Dendritic cell treated with granulocyte-macrophage colony-stimulating factor and Interleukin-4, amounts not matched to agents 40 ng/mL and 50 ng/mL, for 4 days (primary cell): ENCODE measurements around the gene YBEY.

Experiments
- H3K27ac Mint-ChIP-seq: one replicate; pipeline ENCODE4 v1.8.0; 2022; ENCODE audit warnings: mild to moderate bottlenecking, mixed read lengths
- H3K27me3 Mint-ChIP-seq: one replicate; pipeline ENCODE4 v1.8.0; 2022; ENCODE audit warnings: mild to moderate bottlenecking, mixed read lengths
- H3K36me3 Mint-ChIP-seq: one replicate; pipeline ENCODE4 v1.8.0; 2022; ENCODE audit warnings: low read depth, mixed read lengths
- H3K4me1 Mint-ChIP-seq: one replicate; pipeline ENCODE4 v1.8.0; 2022; ENCODE audit warnings: low read depth, mixed read lengths
- H3K4me3 Mint-ChIP-seq: one replicate; pipeline ENCODE4 v1.8.0; 2022; ENCODE audit warnings: mild to moderate bottlenecking, moderate library complexity, mixed read lengths
- H3K9me3 Mint-ChIP-seq: one replicate; pipeline ENCODE4 v1.8.0; 2022; ENCODE audit warnings: mixed read lengths
- intact Hi-C: fragments of 100-400 bp; cut with micrococcal nuclease; formaldehyde crosslinking; loops from one replicate; pipeline ENCODE4 v1.15.0; 2022

YBEY gene

DNA sequence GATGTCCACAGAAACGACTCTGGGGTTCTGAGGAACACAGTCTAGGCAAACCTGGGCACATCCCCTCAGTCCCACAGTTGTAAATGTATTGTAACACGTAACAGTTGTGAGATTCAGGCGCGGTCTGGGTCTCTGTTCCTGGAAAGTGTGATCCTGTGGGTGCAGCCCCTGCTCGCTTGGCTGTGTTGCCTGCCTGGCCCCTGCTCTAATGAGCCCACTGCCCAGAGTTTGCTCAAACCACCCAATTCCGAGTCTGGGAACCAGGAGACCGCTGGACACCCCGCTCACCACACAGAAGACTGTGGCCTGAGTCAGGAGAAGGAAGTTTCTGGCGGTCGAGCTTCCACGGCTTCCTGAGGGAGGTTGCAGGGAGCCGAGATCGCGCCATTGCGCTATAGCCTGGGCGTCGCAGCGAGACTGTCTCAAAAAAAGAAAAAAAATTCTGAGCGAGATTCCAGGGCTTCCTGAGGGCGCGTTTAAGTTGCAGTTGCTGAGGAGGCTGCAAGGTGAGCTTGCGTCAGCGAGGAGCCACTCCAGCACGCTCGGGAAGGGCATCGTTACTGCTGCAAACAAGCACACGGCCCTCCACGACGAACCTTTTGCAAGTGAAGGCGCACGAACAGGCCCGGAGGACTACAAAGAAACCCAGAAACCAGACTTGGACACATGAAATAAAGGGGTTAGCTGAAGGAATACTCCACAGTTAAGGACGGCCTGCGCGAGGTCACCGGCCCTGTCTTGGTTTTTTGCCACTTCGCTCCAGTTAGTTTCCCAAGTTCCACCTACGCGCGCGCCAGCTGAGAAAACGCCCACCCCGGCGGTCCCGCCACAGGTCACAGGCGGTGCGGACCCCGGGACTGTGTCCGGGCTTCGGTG lies 36.4 kb downstream of the YBEY start:
- Mint-ChIP-seq H3K36me3 (peaks cover 21% of the 10 kb centered on the region), H3K9me3 (no peaks in the 10 kb centered on the region), H3K27ac (peak overlapping the region; percentile 98), H3K27me3 (no peaks in the 10 kb centered on the region), H3K4me3 (peak overlapping the region; percentile 98), H3K4me1 (peaks cover 45% of the 10 kb centered on the region)
- intact Hi-C loops = no loop called here

DNA sequence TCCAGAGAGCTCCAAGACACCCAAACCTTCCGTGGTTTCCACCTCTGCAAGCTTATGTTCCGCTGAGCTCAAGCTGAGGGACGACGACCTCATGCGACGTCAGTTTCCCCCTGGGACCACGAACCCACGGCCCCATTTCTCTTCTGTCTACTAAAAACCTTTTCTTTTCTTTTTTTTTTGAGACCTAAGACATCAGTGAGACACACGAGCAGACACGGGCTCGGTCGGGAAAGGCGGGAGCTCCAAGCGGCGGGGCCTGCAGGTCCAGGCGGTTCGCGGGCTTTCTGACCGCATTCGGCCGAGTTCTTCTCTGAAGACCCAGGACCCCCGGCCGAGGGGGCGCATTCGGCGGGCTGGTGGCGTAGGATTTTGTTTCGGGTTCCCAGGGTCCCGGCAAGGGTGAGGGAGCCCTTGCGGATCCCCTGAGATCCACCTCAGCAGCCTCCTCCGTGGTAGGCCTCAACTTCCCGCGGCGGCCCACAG lies 37.1 kb downstream of the YBEY start:
- Mint-ChIP-seq H3K4me3 (peak overlapping the region; percentile 98), H3K9me3 (no peaks in the 10 kb centered on the region), H3K4me1 (peaks cover 45% of the 10 kb centered on the region), H3K27me3 (no peaks in the 10 kb centered on the region), H3K36me3 (peaks cover 28% of the 10 kb centered on the region), H3K27ac (peak overlapping the region; percentile 98)
- intact Hi-C loops = no loop called here

DNA sequence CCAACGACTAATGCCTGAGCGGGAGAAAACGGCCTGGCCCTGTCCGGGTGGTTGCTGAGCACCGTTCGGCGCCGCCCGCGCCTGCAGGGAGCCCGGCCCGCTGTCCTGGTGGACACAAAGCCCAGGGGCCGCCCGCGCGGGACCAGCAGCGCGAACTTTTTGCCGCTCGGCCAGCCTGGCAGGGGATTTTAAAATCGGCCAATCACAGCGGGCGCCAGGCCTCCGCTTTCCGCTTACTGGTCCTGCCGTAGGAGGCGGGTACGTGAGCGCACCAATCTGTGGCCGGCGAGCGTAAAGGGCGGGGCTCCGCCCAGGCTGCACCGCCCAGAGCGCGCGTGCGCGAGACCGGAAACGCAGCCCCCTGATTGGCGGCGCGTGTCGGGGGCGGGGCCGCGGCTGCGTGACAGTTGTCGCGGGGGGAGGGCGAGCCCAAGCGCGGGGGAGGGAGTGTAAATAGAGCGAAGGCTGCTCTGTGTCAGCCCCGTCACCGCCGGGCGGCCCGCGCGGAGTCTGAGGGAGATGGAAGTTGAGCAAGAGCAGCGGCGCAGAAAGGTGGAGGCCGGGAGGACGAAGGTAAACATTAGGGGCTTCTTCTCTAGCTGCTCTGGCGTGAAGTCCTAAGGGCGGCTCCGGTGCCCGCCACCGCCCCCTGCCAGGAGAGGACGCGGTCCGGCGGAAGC lies 37.7 kb downstream of the YBEY start, which contains the start of the genes C21orf58 and PCNT:
C21orf58 (minus strand) TSS at position 161 of the 680 bp plus-strand sequence. CDS start 1,132 bp downstream, outside the sequence.
PCNT (plus strand) TSS at position 447 of the 680 bp plus-strand sequence; CDS start at position 520, 73 bp downstream.
- Mint-ChIP-seq H3K27ac (peak within 1 kb of the TSS; percentile 98), H3K4me1 (peaks cover 45% of the 10 kb centered on the region), H3K27me3 (no peaks in the 10 kb centered on the region)

DNA sequence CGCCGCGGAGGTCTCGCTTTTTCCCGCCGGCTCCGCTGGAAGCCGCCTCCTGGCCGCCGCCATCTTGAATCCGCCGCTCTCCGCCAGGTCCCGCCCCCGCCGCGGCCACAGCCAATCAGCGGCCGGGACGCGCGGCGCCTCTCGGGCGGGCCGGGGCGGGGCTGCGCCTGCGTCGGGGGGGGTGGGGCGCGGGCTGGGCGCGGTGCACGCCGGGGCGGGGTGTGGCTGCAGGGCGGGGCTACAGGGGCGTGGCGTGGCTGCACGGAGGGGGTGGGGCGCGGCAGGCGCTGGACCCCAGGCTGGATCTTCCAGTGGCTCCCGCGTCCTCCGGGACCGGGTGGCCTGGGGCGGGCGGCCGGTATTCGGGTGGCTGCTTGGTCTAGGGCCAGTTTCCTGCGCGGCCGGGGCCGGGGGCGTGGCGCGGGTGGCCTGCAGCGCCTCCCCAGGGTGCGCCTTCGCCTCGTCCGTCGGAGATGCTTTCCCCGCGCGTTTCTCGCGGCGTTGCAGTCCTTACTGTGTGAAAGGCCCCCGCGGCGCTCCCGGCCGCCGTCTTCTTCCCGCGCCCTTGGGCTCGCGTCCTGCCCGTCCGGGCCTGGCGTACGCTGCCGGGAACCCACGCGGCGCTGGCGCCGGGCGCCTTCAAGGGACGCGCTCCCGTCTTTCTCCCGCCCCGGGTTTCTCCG lies 38.4 kb downstream of the YBEY start:
- Mint-ChIP-seq H3K36me3 (peaks cover 40% of the 10 kb centered on the region), H3K4me3 (peak overlapping the region; percentile 98), H3K4me1 (peaks cover 38% of the 10 kb centered on the region), H3K27ac (peak overlapping the region; percentile 98), H3K9me3 (no peaks in the 10 kb centered on the region), H3K27me3 (no peaks in the 10 kb centered on the region)
- intact Hi-C loops = loop anchor here (1.0 to 2.0 kb wide), 3 partner anchors 38 to 134 kb away; partner anchors contain the start of genes DIP2A, LSS and YBEY

More for the DNA sequence above, 37.7 kb downstream of the YBEY start, which contains the start of the genes C21orf58 and PCNT:
- Mint-ChIP-seq H3K9me3 (no peaks in the 10 kb centered on the region), H3K36me3 (peaks cover 33% of the 10 kb centered on the region), H3K4me3 (peak within 1 kb of the TSS; percentile 98)
- intact Hi-C loops = loop anchor here (1.0 to 2.0 kb wide), 3 partner anchors 38 to 135 kb away; partner anchors contain the start of genes DIP2A, LSS and YBEY

DNA sequence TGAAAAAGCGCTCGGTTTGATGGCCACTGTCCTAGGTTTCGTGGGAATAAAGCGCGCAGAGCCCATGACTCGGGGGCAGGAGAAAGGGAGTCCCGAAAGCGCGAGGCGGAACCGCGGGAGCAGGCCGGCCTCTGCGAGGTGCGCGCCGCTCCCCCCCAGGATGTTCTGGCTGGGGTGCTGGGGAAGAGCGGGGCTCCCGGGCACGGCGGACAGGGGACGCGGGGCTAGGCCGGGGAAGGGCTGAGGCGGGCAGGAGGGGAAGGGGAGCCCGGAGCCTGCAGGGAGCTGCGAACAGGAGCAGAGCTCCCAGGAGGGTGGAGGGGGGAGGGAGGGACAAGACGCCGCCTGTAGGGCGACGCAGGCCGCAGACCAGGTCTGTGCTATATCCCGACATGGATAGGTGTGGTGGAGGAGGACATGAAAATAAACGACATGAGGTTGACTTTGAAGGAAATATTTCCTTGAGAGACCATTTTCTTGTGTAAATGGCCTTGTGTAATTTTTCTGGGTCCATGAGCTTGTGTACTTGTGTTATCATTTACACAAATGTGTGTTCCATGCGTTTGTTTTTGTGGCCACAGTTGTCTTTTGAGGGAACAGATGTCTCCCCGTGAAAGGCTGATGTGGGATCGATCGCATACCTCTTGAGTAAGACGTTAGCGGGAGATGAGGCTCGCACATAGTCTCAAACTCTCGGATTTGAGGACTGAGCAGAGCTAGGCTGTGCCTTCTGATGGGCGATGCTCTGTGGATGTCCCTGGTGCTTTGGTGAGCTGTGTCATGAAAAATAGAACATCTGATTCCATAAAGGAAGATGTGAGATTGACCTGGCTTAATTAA lies 39.2 kb downstream of the YBEY start:
- H3K4me3 Mint-ChIP-seq = peak overlapping the region; percentile 98
- H3K36me3 Mint-ChIP-seq = peaks cover 47% of the 10 kb centered on the region
- intact Hi-C loops = loop anchor here (2.0 kb wide), 2 partner anchors 96 to 134 kb away; partner anchors contain the start of genes DIP2A and LSS
- no peaks in the 10 kb centered on the region for H3K27me3 Mint-ChIP-seq
- H3K9me3 Mint-ChIP-seq = no peaks in the 10 kb centered on the region
- peaks cover 38% of the 10 kb centered on the region for H3K4me1 Mint-ChIP-seq
- peak overlapping the region; percentile 60 for H3K27ac Mint-ChIP-seq

DNA sequence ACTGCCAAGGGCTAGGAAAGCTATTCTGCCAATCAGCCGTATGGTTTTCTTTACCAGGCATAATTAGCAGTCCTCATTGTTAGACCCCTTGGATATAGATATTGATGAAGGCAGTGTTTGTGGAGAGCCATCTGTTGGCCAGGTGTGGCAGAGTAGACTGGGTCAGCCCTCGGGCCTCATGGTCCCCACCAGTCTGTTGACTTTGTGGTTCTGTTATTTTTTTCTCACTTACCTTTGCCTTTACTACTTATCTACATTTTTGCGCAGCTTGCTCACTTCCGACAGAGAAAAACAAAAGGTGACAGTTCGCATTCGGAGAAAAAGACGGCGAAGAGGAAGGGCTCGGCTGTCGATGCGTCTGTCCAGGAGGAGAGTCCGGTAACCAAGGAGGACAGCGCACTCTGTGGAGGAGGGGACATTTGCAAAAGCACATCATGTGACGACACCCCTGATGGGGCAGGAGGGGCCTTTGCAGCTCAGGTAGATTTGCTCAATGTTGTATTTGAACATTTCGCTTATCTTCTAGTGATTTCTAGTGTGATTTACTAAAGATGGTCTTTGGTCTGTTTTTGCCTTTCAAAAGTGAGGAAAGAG lies 40.1 kb downstream of the YBEY start:
- no peak overlapping the region for H3K27ac Mint-ChIP-seq

DNA sequence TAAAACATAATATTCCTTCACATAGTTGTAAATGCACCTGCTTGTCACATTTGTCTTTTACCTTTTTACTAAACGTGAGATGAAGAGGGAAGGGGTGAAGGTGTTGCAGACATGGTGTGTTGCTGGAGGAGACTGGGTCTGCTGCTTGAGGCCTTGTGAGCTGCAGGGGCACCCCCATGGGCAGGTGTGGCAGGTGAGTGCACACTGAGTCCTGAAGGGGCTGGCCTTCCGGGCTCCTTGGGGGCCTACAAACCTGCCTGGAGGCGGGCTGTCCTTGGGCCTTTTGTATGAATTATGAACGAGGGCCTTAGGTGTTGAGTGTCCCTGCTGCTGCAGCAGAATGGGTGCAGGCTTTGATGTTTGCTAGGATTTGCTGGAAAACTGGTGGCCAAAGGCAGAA lies 41.6 kb downstream of the YBEY start:
- H3K27me3 Mint-ChIP-seq = no peaks in the 10 kb centered on the region
- H3K9me3 Mint-ChIP-seq = no peaks in the 10 kb centered on the region
- H3K4me3 Mint-ChIP-seq = no peak overlapping the region
- H3K36me3 Mint-ChIP-seq = peaks cover 70% of the 10 kb centered on the region
- H3K27ac Mint-ChIP-seq = no peak overlapping the region
- H3K4me1 Mint-ChIP-seq = peaks cover 21% of the 10 kb centered on the region
- intact Hi-C loops = no loop called here

More for the DNA sequence above, 40.1 kb downstream of the YBEY start:
- H3K36me3 Mint-ChIP-seq = peaks cover 55% of the 10 kb centered on the region
- no peak overlapping the region for H3K4me3 Mint-ChIP-seq
- no peaks in the 10 kb centered on the region for H3K27me3 Mint-ChIP-seq
- H3K9me3 Mint-ChIP-seq = no peaks in the 10 kb centered on the region
- intact Hi-C loops = no loop called here
- peaks cover 36% of the 10 kb centered on the region for H3K4me1 Mint-ChIP-seq

DNA sequence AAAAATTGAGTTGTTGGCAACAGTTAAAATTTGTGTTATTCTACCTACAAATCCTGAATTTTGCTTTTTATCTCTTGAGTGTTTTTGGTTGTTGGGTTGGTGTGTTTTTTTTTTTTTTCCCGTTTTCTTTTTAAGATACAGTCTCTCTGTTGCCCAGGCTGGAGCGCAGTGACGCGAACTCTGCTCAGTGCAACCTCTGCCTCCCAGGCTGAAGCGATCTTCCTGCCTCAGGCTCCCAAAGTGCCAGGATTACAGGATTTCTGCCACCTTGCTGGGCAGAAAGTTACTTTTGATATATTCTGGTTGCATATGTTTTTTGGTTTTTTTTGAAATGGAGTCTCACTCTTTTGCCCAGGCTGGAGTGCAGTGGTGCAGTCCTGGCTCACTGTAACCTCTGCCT lies 42.0 kb downstream of the YBEY start:
- Mint-ChIP-seq H3K36me3 (peaks cover 74% of the 10 kb centered on the region), H3K4me3 (no peak overlapping the region), H3K27ac (no peak overlapping the region), H3K4me1 (peaks cover 16% of the 10 kb centered on the region), H3K27me3 (no peaks in the 10 kb centered on the region), H3K9me3 (no peaks in the 10 kb centered on the region)
- intact Hi-C loops = no loop called here

DNA sequence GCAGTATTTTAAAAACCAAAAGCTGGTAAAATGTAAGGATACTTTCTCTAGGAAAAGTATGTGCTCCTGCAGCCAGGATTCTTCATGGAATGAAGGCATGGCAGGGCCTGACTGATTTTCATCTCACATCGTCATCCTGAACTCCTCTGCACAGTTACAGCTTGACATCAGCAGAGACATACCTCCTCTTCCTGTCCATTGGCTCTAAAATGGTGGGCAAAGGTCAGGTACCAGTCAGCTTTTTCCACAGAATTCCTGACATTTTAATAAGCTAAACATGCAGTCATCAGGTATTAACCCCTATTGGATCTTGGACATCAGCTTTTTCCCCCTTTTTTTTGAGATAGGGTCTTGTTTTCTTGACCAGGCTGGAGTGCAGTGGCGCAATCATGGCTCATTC lies 43.7 kb downstream of the YBEY start:
- H3K36me3 Mint-ChIP-seq = peaks cover 84% of the 10 kb centered on the region
- no peak overlapping the region for H3K27ac Mint-ChIP-seq
- H3K27me3 Mint-ChIP-seq = no peaks in the 10 kb centered on the region
- no peaks in the 10 kb centered on the region for H3K9me3 Mint-ChIP-seq
- peaks cover 14% of the 10 kb centered on the region for H3K4me1 Mint-ChIP-seq
- intact Hi-C loops = no loop called here
- H3K4me3 Mint-ChIP-seq = no peak overlapping the region

DNA sequence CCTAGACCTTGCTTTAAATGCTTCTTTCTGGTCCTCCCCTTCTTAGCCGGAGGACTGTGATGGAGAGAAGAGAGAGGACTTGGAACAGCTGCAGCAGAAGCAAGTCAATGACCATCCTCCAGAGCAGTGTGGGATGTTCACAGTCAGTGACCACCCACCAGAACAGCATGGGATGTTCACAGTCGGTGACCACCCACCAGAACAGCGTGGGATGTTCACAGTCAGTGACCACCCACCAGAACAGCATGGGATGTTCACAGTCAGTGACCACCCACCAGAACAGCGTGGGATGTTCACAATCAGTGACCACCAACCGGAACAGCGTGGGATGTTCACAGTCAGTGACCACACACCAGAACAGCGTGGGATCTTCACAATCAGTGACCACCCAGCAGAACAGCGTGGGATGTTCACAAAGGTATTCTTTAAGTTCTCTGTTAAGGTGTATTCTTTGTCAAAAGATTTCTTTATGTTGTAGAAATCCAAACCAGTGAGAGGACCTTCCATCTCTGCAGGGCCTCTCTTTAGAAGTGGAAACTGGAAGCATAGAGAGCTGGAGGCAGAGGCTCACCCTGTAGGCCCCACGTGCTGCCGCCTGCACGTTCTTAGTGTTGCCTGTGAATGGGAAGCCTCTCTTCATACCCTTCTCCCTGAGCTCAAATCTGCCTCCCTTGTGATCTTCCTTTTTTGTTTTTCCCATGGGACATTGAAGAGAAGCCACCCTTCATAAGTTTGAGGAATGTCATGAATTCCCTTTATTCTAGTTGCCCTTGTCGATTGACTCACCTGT lies 48.4 kb downstream of the YBEY start:
- Mint-ChIP-seq H3K36me3 (peaks cover 98% of the 10 kb centered on the region), H3K4me3 (no peak overlapping the region), H3K27me3 (no peaks in the 10 kb centered on the region), H3K27ac (no peak overlapping the region), H3K4me1 (no peaks in the 10 kb centered on the region), H3K9me3 (peaks cover 2% of the 10 kb centered on the region)
- intact Hi-C loops = no loop called here

DNA sequence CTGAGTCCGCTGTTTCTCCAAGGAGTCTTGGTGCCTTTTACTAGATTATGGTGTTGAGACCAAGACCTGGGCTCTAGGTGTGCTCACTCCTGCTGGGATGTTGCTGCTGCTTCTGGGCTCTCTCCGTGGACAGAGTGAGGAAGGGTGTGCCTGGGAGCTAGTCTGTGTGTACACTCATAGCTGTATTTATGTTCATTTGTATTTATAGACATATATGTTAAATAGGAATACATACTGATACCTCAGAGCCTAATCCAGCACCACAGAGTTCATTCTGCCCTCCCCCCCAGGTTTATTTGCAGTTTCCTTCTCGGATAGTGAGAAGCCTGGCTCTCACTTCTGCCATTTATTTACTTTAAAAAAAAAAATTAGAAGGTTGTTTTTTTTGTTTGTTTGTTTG lies 50.5 kb downstream of the YBEY start:
- H3K4me1 Mint-ChIP-seq = no peaks in the 10 kb centered on the region
- no peak overlapping the region for H3K27ac Mint-ChIP-seq
- H3K4me3 Mint-ChIP-seq = no peak overlapping the region
- intact Hi-C loops = no loop called here
- peaks cover 100% of the 10 kb centered on the region for H3K36me3 Mint-ChIP-seq
- H3K9me3 Mint-ChIP-seq = peaks cover 6% of the 10 kb centered on the region
- no peaks in the 10 kb centered on the region for H3K27me3 Mint-ChIP-seq

DNA sequence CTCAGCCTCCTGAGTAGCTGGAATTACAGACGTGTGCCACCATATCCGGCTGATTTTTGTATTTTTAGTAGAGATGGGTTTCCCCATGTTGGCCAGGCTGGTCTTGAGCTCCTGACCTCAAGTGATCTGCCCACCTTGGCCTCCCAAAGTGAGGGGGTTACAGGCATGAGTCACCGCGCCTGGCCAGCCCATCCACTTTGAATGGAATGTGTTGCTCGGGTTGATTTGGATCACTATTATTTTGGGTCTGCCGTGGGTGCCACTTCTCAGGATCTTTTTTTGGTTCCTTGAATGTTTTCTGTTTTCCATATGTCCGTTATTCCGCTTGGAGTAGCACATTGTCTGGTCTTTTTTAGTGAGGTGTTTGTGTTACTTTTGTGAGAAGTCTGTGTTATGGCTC lies 54.9 kb downstream of the YBEY start:
- Mint-ChIP-seq H3K27me3 (no peaks in the 10 kb centered on the region), H3K27ac (no peak overlapping the region), H3K9me3 (peaks cover 6% of the 10 kb centered on the region), H3K4me1 (no peaks in the 10 kb centered on the region), H3K4me3 (no peak overlapping the region), H3K36me3 (peaks cover 93% of the 10 kb centered on the region)
- intact Hi-C loops = no loop called here
